Measurements from ENCODE around the gene UNC119.

The UNC119 gene

GRCh38 chr17:28545141-28545503, 7.3 kb downstream of the UNC119 start:
- no peak for DNase-seq (ENCODE audit: low read depth in 2 of 3, low spot score in 1 of 3)

GRCh38 chr17:28544402-28545140, 7.9 kb downstream of the UNC119 start:
- no peak for DNase-seq (ENCODE audit: low read depth in 2 of 3, low spot score in 1 of 3)

- DNase-seq (ENCODE audit: low read depth in 2 of 3, low spot score in 1 of 3), result no peak
These were observed 11.0 kb downstream of the UNC119 start for GRCh38 chr17:28541439-28541838.

DNA sequence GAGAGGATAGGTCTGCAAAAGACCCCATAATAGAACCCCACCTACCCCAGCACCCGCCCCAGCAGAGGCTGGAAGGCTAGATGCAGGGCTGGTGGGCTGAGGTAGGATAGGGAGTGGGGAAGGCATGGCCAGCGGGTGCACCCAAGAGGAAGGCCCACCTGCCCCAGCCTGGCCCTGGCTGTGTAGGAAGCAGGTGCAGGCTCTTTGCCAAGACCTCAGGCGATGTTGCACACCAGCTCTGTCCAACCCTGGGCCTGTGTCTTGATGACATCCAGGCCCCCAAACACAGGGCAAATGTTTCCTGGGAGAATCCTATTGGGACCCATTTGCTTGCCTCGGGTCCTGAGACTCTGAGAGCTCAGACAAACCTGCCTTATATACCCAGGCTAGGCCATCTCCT, 12.2 kb downstream of the UNC119 start:
- DNase-seq (ENCODE audit: low read depth in 2 of 3, low spot score in 1 of 3), result no peak

DNA sequence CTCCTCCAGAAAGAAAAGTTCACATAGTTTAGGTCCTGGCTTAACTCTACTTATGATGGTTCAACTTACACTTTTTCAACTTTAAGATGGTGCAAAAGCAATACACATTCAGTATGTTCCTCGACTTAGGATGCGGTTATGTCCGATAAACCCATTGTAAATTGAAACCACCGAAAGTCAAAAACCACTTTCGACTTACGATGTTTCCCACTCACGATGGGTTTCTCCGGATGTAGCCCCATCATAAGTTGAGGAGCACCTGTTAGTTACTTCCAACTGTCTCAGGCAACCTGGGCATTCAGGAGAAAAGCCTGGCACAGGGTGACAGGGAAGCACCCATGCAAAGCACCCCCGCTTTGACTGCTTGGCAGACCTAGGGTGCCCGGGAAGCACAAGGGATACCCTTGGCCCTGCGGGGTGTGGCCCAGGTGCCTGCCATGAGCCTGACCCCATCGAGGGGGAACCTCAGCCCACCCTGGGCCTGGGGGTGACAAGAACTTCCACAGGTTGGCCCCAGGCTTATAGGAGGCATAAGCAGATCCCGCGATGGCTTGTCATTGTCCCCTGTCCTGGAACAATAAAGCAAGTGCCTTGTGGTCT, 14.0 kb downstream of the UNC119 start:
- no peak for DNase-seq (ENCODE audit: low read depth in 2 of 3, low spot score in 1 of 3)

DNA sequence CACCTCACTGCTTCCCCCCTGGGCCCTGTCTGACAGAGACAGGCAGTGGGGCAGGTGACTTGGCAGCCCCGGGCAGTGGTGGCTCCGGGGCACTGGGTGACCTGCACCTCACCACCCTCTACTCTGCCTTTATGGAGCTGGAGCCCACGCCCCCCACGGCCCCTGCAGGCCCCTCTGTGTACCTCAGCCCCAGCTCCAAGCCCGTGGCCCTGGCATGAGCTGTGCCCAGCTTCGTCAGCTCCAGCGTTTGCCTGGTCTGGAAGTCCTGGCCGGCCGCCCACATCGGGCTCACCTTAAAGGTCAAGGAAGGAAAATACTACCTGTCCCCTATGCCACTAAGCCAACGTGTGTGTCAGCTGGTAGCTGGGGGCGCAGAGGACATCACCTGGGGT, 15.2 kb downstream of the UNC119 start:
- DNase-seq (ENCODE audit: low read depth in 2 of 3, low spot score in 1 of 3), result no peak

GRCh38 chr17:28536532-28537218, 15.7 kb downstream of the UNC119 start:
- DNase-seq (ENCODE audit: low read depth in 2 of 3, low spot score in 1 of 3), result no peak

DNA sequence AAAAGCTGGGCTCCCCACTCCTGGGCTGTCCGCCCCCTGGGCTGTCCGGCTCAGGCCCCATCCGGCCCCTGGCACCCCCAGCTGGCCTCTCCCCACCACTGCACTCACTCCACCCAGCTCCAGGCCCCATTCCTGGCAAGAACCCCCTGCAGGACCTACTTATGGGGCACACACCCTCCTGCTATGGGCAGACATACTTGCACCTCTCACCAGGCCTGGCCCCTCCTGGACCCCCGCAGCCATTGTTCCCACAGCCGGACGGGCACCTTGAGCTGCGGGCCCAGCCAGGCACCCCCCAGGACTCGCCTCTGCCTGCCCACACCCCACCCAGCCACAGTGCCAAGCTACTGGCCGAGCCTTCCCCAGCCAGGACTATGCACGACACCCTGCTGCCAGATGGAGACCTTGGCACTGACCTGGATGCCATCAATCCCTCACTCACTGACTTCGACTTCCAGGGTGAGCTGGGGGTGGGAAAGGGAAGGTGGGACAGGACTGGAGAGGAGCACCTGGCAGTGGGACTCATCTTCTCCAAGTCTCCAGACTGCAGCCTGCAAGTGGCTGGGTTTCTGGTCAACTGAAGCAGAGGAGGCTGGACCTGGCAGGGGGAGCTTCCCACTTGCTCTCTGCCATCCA, 17.6 kb downstream of the UNC119 start:
- no peak for DNase-seq (ENCODE audit: low read depth in 2 of 3, low spot score in 1 of 3)

DNA sequence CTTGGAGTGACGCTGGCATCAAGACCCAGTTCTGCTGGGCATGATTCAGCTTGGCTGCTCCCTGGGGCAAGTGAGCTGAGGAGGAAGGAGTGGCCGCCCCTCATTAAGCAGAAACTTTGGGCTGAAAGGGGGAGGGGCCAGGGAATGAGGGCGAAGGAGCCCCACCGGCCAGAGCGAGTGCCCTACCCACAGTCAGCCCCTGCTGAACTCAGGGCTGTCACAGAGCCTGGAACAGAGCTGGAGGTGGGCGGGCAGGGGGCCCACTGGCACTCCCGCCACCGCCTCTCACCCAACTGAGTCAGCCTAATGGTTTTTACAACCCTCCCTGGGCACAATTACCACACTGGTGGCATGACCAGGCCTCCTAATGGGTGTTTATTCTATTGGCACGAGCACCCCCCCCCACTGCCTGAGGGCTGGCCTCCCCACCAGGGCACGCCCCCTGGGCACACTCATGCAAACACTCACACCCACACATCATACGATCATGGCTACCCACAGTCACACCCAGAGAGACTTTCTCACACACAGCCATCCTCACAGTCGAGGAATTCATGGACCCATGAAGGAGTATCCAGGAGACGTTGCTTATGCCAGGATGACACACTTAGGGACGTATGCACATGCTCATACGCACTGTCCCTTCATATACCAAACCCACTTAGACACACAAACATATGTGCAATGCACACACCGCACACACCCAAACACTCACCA, 19.2 kb downstream of the UNC119 start:
- DNase-seq (ENCODE audit: low read depth in 2 of 3, low spot score in 1 of 3), result no peak

GRCh38 chr17:28532050-28532960, 20.1 kb downstream of the UNC119 start:
- no peak for DNase-seq (ENCODE audit: low read depth in 2 of 3, low spot score in 1 of 3)

DNA sequence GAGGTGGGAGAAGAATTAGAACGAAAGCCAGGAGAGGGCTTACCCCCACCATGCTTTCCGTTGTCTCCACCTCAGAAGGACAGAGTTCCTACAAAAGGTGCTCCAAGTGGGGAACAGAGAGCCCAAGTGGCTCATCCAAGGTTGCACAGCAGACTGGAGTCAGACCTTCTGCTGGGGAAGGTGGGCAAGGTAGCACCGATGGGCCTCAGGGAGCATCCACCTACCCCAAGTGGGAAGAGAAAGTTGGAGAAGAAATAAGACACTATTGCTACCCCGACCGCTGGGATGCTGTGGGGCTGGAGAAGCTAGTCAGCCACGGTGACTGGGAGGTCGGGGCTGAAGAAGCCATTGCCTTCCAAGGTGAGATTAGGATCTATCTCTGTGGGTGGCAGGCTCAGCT, 21.5 kb downstream of the UNC119 start:
- no peak for DNase-seq (ENCODE audit: low read depth in 2 of 3, low spot score in 1 of 3)

DNA sequence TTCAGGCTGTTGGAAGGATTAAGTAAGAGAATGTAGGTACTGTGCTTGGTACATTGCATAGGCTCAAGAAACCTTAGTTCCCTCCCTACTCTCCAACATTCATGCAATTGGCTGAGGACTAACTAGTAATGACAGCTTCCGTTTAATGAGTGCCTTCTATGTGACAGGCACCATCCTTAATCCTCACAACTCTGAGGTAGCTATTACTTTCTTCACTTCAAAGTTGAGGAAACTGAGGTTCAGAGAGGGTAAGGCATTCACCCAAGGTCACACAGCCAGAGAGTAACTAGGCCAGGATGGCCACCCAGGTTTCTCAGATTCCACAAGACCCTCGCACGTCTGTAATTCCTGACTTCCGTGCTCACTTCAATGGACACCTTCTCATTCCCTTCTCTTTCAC, 22.2 kb downstream of the UNC119 start:
- no peak for DNase-seq (ENCODE audit: low read depth in 2 of 3, low spot score in 1 of 3)

DNA sequence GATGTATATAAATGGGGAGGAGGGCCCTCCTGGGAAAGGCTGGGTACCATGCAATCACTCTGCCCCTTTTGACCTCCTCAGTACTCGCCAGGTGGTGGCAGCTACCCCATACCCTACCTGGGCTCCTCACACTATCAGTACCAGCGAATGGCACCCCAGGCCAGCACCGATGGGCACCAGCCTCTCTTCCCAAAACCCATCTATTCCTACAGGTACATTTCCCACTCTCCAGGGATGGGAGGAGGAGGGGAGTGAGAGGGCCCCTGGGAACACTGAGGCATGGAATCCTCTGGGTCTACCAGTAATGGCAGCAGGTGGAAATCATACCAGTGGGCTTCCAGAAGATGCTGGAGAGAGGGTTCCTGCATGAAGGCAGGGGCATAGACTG, 23.4 kb downstream of the UNC119 start:
- DNase-seq (ENCODE audit: low read depth in 2 of 3, low spot score in 1 of 3), result no peak

DNA sequence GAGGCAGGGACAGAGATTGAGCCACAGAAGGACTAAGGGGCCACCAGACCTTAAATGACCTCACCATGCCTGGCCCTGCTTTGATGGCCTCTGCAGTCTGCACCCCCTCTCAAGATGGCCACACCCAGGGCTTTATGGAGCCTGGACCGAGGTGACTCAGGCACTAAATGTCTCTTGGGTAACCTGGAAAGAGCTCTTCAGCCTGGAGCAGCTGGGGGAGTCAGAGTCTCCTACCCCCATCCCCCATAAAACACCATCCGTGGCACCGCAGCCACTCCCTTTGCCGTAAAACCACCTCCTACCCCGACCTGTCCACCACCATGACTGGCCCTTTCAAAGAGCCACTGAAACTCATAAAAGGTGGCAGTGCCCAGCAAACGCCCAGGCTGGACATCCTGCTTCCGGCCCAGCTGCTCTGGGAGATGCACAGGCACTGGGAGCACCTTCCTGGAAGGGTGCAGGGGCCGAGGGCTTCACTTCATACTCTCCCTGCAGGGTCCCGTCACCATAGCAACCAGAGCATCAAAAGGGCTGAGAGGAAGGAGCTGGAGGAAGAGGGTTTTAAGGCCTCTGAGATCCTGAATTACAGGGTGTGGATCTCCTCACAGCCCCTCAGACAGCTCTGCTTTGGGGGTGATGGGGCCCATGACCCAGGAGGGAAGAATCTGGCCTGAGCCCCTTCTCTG, 24.0 kb downstream of the UNC119 start:
- DNase-seq (ENCODE audit: low read depth in 2 of 3, low spot score in 1 of 3), result no peak

GRCh38 chr17:28527859-28528258, 24.6 kb downstream of the UNC119 start:
- DNase-seq (ENCODE audit: low read depth in 2 of 3, low spot score in 1 of 3), result no peak

- no peak for DNase-seq (ENCODE audit: low read depth in 2 of 3, low spot score in 1 of 3)
These were observed 25.2 kb downstream of the UNC119 start for GRCh38 chr17:28527181-28527681.

DNA sequence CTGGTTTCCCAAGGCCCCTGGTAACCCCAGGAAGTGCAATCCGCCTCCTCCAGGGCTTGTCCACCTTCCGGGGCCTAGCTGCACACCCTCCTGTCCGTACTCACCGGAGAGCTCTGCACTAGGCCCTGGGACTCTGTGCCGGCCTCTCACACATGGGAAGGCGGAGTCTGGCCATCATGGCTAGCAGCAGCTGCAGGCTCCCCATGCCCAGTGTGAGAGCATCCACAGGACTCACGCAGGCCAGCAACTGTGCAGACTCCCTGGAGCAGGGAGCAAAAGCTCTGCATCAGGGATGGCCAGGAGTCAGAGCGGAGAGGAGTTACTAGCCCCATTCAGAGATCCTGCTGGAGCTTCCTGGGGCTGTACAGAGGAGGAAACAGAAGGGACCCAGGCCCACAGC, 26.0 kb downstream of the UNC119 start:
- no peak for DNase-seq (ENCODE audit: low read depth in 2 of 3, low spot score in 1 of 3)

DNA sequence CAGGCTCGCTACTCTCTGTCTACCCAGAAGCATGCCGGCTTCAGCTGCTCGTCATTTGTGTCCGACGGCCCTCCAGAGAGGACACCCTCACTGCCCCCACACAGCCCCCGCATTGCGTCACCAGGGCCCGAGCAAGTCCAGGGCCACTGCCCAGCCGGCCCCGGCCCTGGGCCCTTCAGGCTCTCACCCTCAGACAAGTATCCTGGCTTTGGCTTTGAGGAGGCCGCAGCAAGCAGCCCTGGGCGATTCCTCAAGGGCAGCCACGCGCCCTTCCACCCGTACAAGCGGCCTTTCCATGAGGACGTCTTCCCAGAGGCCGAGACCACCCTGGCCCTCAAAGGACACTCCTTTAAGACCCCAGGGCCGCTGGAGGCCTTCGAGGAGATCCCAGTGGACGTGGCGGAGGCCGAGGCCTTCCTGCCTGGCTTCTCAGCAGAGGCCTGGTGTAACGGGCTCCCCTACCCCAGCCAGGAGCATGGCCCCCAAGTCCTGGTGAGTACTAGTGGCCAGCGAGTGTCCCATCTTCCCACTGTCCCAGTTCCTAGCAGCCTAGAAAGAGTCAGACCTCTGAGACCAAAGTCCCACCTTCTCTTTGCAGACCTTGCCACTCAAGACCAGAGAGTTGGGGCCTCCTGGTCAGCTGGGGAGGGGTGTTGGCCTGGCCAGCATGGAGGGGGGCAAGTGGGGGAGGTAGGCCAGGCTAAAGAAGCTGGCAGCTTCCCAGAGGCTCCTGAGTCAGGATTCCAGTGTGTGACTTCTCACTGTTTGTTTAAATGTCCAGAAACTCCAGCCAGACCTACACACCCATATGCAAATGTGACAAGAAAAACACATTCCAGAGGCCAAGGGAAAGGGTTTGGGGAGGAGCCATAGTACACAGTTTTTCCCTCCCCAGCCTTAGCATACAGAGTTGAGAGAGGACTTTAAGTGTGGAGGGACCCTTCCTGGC, 27.7 kb downstream of the UNC119 start:
- DNase-seq (ENCODE audit: low read depth in 2 of 3, low spot score in 1 of 3), result no peak

- no peak for DNase-seq (ENCODE audit: low read depth in 2 of 3, low spot score in 1 of 3)
These were observed 28.5 kb downstream of the UNC119 start for GRCh38 chr17:28523876-28524275.
